Measurements from ENCODE around the gene CD164L2.
"Not testable (repeated sequence)": the region's sequence is repeated elsewhere in the genome, so short reads cannot be mapped to it uniquely, and the experiment has no call there.

DNA sequence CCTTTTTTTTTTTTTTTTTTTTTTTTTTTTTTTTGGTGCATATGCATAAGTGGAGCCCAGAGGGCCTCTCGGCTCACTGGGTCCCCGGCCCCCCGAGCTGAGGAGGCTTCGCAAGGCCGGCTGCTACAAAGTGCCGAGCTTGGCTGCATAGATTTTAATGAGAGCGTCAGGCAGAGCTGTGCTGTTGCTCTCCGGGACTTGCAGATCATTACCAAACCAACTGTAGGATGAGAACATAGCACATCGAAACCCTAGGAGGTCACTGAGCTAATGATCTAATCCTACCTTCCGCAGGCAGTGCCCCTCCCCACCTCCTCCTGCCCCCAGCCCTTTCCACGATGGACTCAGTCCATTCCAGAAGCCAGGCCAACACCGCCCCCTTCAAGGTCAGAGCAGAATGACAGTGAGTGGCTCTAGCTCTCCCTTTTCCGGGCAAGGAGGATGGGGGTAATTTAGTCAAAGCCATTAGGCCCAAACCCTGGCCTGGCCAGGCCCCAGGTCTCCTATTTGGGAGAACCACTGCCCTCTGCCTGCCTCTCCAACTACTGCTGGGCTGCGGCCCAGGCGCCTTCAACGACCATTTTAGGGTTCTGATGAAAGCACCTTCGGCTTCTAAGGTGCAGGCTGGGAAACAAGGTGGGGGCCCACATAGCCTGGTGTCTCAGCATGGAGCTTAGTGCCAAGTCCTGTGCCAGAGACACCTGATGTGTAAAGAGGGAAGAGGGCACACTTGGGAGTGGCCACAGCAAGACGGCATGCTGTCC is 22.6 kb upstream of the CD164L2 start:
- TF ChIP-seq, protein P1, sequence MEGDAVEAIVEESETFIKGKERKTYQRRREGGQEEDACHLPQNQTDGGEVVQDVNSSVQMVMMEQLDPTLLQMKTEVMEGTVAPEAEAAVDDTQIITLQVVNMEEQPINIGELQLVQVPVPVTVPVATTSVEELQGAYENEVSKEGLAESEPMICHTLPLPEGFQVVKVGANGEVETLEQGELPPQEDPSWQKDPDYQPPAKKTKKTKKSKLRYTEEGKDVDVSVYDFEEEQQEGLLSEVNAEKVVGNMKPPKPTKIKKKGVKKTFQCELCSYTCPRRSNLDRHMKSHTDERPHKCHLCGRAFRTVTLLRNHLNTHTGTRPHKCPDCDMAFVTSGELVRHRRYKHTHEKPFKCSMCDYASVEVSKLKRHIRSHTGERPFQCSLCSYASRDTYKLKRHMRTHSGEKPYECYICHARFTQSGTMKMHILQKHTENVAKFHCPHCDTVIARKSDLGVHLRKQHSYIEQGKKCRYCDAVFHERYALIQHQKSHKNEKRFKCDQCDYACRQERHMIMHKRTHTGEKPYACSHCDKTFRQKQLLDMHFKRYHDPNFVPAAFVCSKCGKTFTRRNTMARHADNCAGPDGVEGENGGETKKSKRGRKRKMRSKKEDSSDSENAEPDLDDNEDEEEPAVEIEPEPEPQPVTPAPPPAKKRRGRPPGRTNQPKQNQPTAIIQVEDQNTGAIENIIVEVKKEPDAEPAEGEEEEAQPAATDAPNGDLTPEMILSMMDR (IDR thresholded peaks at IDR 0.05), result peak in 5 of 6 experiments; percentile 16 to 44 (median 18)
- TF ChIP-seq POLR2A (IDR thresholded peaks at IDR 0.05), result not testable (repeated sequence)

Measured in adrenal gland (tissue), 5 donors.